Activated naive CD4-positive, alpha-beta T cell treated with anti-CD3 and anti-CD28 coated beads, Interleukin-2, amount 50 U/mL, for 72 hours (primary cell): Measurements from ENCODE around the gene OR4D1. TPM values are rescaled to one million over a fixed set of nuclear protein-coding genes. Genes with fewer than 3 reads are reported as not detected.
A peak's percentile ranks its signal among the peaks of the same experiment; 100 is the strongest.

Experiments used
- ATAC-seq, 2 donors: fragments of 150-1000 bp; cut with Tn5 transposase; 2 replicates each; pipeline ENCODE4 v1.10.0; 2021; ENCODE audit warnings: mild to moderate bottlenecking in 2 of 2, moderate library complexity in 2 of 2
- DNase-seq, 2 donors: peaks; one replicate each; pipeline ENCODE4 v3.0.0; 2021 to 2022; ENCODE audit warnings: low spot score in 2 of 2
- H3K27ac Mint-ChIP-seq, 2 donors: one replicate each; pipeline ENCODE4 v1.8.0; 2022; ENCODE audit warnings: mild to moderate bottlenecking in 2 of 2, mixed read lengths in 2 of 2
- H3K36me3 Mint-ChIP-seq, 2 donors: one replicate each; pipeline ENCODE4 v1.8.0; 2022; ENCODE audit warnings: mixed read lengths in 2 of 2
- H3K9me3 Mint-ChIP-seq, 2 donors: one replicate each; pipeline ENCODE4 v1.8.0; 2022; ENCODE audit warnings: mixed read lengths in 2 of 2
- total RNA-seq, 2 donors: library from RNA; stranded (reverse); gene quantifications; one replicate each; pipeline ENCODE4 v1.2.3, GENCODE V29; 2022

Gene OR4D1
- total RNA-seq, 2 donors from 2014 or later: 0.18 to 0.30 TPM

DNA sequence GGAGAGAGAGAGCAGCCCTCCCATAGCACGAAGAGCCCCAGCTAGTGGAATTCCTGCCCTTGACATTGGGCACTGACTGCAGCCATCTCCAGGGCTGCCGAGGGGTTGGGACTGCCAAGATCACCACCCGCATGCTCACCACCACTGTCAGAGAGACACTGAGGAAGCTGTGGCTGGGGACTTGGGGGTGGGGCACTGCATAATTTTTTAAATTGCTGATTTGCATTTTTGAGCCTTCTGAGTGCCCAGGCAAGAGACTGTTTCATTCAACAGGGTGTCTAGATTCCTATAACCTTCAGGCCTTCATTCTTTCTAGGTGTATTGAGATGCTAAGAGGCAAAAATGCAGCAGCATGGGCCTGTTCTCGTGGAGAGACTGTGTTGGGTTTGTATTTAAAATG lies 35.3 kb downstream of the OR4D1 start:
- no peak for ATAC-seq

GRCh38 chr17:58184308-58184985 lies 36.3 kb downstream of the OR4D1 start:
- ATAC-seq: no peak
- no peaks in the 10 kb centered on the region for H3K36me3 Mint-ChIP-seq
- H3K9me3 Mint-ChIP-seq: no peaks in the 10 kb centered on the region
- no peak for DNase-seq
- H3K27ac Mint-ChIP-seq: no peak overlapping the region

More for the DNA sequence above, 35.3 kb downstream of the OR4D1 start:
- no peak overlapping the region for H3K27ac Mint-ChIP-seq
- no peaks in the 10 kb centered on the region for H3K9me3 Mint-ChIP-seq
- H3K36me3 Mint-ChIP-seq: no peaks in the 10 kb centered on the region
- no peak for DNase-seq

GRCh38 chr17:58184986-58185761 lies 37.0 kb downstream of the OR4D1 start:
- DNase-seq (no peak), ATAC-seq (no peak)
- no peak overlapping the region for H3K27ac Mint-ChIP-seq
- no peaks in the 10 kb centered on the region for H3K9me3 Mint-ChIP-seq
- no peaks in the 10 kb centered on the region for H3K36me3 Mint-ChIP-seq

GRCh38 chr17:58186591-58186990 lies 38.4 kb downstream of the OR4D1 start:
- Mint-ChIP-seq H3K9me3 (no peaks in the 10 kb centered on the region), H3K27ac (peak overlapping the region in 1 of 2 donors; percentile 10), H3K36me3 (no peaks in the 10 kb centered on the region)
- DNase-seq: no peak
- ATAC-seq: no peak

DNA sequence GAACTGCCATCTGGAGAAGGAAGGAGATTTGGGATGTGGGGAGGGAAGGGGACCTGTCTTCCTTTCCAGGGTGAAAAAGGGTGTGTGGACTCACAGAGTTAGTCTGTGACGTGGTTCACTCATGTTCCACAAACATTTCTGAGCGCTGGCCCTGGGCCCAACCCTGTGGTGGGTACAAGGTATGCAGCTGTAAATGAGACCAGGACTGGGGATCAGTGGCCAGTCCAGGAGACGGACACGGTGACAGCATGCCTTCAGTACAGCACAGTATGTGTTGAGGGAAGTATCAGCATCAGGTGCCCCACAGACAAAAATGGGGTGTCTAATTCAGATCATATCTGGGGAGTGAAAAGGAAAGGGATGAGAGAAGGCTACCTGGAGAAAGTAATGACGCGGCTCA lies 38.9 kb downstream of the OR4D1 start:
- no peaks in the 10 kb centered on the region for H3K36me3 Mint-ChIP-seq
- DNase-seq (no peak), ATAC-seq (no peak)
- no peaks in the 10 kb centered on the region for H3K9me3 Mint-ChIP-seq
- no peak overlapping the region for H3K27ac Mint-ChIP-seq

GRCh38 chr17:58187675-58188074 lies 39.5 kb downstream of the OR4D1 start:
- Mint-ChIP-seq H3K9me3 (no peaks in the 10 kb centered on the region), H3K36me3 (no peaks in the 10 kb centered on the region), H3K27ac (no peak overlapping the region)
- ATAC-seq (no peak), DNase-seq (no peak)

GRCh38 chr17:58189436-58190146 lies 41.4 kb downstream of the OR4D1 start:
- ATAC-seq (no peak), DNase-seq (no peak)
- no peak overlapping the region for H3K27ac Mint-ChIP-seq
- H3K36me3 Mint-ChIP-seq: no peaks in the 10 kb centered on the region
- H3K9me3 Mint-ChIP-seq: no peaks in the 10 kb centered on the region

- ATAC-seq: no peak
- Mint-ChIP-seq H3K9me3 (no peaks in the 10 kb centered on the region), H3K36me3 (no peaks in the 10 kb centered on the region), H3K27ac (no peak overlapping the region)
- DNase-seq: no peak
These were observed 43.2 kb downstream of the OR4D1 start for GRCh38 chr17:58191241-58191896.

DNA sequence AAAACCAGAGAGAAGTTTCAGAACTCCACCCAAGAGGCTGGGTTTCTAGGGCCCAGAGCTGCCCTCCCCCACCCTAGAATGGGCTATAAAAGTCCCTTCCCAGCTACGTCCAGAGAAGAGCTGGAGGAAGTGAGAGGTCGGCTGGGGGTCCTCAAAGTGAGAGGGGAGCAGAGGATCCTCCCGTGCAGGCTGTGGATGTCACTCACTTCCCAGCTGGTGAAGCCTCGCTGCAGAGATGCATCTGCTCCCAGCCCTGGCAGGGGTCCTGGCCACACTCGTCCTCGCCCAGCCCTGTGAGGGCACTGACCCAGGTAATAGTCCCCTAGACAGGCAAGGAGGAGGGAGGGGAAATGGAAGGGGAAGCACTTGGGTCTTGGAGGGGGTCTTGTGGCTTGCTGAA lies 44.4 kb downstream of the OR4D1 start, which contains the start of gene EPX:
Gene EPX (plus strand): TSS at position 115 of the 400 bp plus-strand sequence. CDS start 121 bp downstream, at position 236.
- no peaks in the 10 kb centered on the region for H3K9me3 Mint-ChIP-seq
- DNase-seq (no peak), ATAC-seq (no peak)
- no peaks in the 10 kb centered on the region for H3K36me3 Mint-ChIP-seq
- H3K27ac Mint-ChIP-seq: no peak within 1 kb of the TSS

DNA sequence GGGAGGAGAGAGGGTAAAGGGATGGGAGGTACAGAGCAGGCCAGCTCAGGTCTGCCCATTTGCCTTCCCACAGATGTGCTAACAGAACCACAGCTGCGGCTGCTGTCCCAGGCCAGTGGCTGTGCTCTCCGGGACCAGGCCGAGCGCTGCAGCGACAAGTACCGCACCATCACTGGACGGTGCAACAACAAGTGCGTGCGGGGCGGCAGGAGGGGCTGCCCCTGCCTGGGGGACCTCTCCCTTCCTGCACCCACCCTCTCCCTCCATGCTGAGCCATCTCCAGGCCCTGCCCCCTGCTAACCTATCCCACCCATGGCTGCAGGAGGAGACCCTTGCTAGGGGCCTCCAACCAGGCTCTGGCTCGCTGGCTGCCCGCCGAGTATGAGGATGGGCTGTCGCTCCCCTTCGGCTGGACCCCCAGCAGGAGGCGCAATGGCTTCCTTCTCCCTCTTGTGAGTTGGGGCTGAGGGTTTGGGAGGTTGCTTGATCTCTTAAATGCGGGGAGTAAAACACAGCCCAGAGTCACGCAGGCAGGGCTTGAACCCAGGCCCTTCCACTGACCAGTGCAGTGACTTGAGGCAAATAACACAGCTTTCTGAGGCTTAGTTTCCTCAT lies 45.6 kb downstream of the OR4D1 start:
- Mint-ChIP-seq H3K36me3 (no peaks in the 10 kb centered on the region), H3K9me3 (no peaks in the 10 kb centered on the region), H3K27ac (no peak overlapping the region)
- no peak for ATAC-seq
- no peak for DNase-seq

- no peaks in the 10 kb centered on the region for H3K36me3 Mint-ChIP-seq
- H3K27ac Mint-ChIP-seq: peak overlapping the region in 1 of 2 donors; percentile 86
- H3K9me3 Mint-ChIP-seq: no peaks in the 10 kb centered on the region
- no peak for ATAC-seq
- DNase-seq: no peak
These were observed 47.4 kb downstream of the OR4D1 start for GRCh38 chr17:58195518-58196123.

DNA sequence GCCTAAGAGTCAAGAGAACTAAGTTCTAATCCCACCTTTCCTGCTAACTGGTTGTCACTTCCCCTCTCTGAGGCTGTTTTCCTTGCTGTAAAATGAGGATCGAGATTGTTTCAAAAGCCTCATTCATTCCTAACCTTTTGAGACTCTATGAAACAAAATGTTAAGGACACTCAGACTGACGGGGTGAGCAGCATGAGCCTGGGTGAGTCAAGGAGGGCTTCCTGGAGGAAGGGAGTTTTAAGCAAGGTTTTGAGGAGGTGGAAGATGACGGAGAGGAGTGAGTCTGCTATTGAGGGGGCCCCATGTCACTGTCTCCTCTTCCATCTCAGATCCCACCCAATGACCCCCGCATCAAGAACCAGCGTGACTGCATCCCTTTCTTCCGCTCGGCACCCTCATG lies 48.4 kb downstream of the OR4D1 start:
- H3K9me3 Mint-ChIP-seq: no peaks in the 10 kb centered on the region
- no peak overlapping the region for H3K27ac Mint-ChIP-seq
- H3K36me3 Mint-ChIP-seq: no peaks in the 10 kb centered on the region
- no peak for ATAC-seq
- DNase-seq: no peak

- Mint-ChIP-seq H3K27ac (no peak overlapping the region), H3K36me3 (no peaks in the 10 kb centered on the region), H3K9me3 (no peaks in the 10 kb centered on the region)
- DNase-seq (peak in 1 of 2 donors; percentile 65), ATAC-seq (peak; percentile 77 to 85)
These were observed 51.9 kb downstream of the OR4D1 start for GRCh38 chr17:58200024-58200633.

GRCh38 chr17:58202859-58203258 lies 54.7 kb downstream of the OR4D1 start:
- ATAC-seq (no peak), DNase-seq (no peak)
- Mint-ChIP-seq H3K36me3 (no peaks in the 10 kb centered on the region), H3K9me3 (no peaks in the 10 kb centered on the region), H3K27ac (no peak overlapping the region)

- DNase-seq: no peak
These were observed 56.6 kb downstream of the OR4D1 start for GRCh38 chr17:58204796-58205195.

DNA sequence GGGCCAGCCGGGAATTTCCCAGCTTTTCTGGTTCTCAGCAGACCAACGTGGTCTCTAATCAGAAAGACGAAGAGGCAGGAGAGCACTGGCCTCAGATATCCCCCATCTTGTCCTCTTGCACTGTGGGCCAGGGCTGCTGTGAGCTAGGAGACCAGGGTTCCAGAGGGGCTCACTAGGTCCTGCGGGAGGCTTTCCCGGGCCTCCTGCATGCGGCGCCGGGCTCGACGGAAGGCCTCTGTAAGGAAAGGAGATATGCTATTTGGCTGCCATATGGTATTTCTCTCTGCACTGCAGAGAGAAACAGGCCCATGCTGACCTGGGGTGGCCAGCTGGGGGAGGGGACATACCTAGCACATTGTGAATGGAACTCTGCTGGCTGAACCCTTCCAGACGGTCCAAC lies 57.8 kb downstream of the OR4D1 start:
- H3K36me3 Mint-ChIP-seq: no peaks in the 10 kb centered on the region
- no peaks in the 10 kb centered on the region for H3K9me3 Mint-ChIP-seq
- DNase-seq (no peak), ATAC-seq (no peak)
- no peak overlapping the region for H3K27ac Mint-ChIP-seq

More at GRCh38 chr17:58204796-58205195, 56.6 kb downstream of the OR4D1 start:
- Mint-ChIP-seq H3K27ac (no peak overlapping the region), H3K9me3 (no peaks in the 10 kb centered on the region), H3K36me3 (no peaks in the 10 kb centered on the region)
- ATAC-seq: no peak
